HG02759 (cell line): Measurements from ENCODE around the gene BANP.
"Not testable (repeated sequence)": the region's sequence is repeated elsewhere in the genome, so short reads cannot be mapped to it uniquely, and the experiment has no call there.

Experiments used
- ATAC-seq: cut with Tn5 transposase; IDR thresholded peaks from one replicate; pipeline ENCODE4 v1.9.1; 2021; ENCODE audit warnings: mild to moderate bottlenecking, moderate library complexity; ENCODE audit not compliant: unreplicated experiment

The BANP gene

DNA sequence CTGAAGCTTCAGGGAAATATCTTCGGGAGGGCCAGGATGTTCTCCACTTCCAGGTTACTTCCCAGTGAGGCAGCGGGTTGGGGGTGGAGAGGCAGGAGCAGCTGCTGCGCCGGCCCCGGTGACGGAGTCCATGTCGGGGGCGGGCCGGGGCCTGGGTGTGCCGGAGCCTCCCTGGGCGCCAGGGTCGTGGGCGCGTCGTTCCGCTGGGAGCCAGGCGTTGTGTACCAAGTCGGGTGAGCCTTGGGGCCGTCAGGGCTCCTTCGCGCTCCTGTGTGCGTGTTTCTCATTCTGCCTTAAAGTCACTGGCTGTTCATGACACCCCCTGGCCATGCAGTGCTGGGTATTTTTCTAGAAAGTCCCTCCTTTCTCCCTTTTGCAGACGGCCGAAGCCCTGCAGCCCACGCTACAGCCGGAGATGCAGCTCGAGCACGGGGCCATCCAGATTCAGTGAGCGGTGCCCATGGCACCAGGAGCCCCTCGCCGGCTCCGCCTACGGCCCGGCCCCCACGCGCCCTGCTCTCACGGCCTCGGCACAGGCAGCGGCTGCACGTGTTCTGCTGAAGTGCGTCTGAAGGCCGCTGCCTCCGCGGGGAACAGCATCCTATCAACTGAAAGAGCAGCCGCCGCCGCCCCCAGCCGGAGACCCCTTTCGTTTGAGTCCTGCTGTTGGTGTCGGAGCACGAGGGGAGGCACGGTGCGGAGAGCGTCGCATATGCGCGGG lies 125.1 kb downstream of the BANP start:
- ATAC-seq: no peak

DNA sequence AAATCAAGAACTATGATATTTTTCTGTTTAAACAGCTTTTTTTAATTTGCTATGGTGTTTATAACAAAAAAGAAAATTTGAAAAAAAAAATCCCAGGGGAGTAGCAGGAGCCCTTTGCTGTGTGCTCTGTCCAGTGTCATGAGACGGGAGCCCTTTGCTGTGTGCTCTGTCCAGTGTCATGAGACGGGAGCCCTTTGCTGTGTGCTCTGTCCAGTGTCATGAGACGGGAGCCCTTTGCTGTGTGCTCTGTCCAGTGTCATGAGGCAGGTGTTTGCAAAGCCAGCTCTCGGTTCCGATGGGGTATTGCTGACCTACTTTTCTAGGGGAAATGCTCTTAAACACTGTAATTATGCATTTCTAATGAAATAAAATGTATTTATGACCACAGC lies 125.7 kb downstream of the BANP start:
- ATAC-seq: not testable (repeated sequence)

DNA sequence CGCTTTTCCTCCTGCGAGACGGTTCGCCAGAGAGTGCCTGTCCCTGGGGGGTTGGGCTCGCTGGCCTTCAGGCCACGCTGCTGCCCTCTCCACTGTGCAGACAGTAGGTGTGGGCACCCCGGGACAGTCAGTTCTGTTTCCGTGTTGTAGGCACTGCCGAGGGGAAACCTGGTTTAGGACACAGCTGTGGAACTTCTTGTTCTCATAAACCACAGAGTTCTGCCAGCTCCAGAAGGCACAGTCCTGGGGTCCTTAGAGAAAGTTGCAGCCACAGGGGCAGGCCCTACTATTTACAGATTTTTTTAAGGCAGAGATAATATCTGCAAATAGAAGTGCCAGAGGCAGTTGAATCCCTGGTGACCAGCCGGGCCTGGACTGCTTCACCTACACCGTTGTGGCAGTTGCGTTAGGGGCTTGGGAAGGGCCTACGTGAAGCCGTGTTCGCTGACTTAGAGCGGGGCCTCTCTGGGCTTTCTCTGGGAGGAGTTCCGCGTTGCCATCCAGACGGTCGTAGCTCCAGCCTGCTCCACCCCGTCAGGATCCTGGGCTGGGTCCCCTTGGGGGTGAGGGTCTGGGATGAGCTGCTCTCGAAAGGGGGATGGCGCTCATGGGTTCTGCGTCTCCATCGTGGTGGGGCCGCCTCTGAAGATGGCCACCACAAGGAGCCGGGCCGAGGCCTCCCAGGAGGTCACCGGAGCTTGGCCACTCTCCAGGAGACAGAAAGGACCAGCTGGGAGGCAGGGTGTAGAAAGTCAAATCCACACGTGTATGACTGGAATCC lies 126.3 kb downstream of the BANP start:
- ATAC-seq: no peak

DNA sequence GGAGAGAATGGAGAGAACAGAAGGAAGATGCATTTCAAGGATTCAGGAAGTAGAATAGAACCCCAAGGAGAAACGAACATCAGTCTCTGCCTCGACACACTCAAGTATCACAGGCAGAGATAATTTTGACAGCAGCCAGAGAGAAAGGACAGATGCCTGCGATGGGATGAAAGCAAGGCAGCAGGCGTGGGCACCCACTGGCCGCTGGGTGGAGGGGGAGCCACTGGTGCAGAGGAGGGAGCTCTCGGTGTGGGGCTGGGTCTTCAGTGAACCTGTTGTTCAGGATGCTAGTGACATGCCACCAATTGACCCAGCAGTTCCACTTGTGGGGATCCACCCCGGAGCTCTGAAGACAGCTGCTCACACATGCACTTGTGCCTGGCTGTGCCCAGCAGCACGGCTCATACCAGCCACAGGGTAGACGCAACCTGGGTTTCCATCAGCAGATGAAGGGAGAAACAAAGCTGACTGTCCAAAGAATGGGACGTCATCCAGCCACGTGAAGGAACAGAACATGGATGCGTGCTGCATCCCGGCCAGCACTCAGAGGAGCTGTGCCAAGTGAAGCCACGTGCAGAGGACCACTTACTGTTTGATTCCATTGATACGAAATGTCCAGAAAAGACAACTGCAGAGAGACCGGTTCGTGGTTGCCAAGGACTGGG lies 127.0 kb downstream of the BANP start:
- no peak for ATAC-seq

DNA sequence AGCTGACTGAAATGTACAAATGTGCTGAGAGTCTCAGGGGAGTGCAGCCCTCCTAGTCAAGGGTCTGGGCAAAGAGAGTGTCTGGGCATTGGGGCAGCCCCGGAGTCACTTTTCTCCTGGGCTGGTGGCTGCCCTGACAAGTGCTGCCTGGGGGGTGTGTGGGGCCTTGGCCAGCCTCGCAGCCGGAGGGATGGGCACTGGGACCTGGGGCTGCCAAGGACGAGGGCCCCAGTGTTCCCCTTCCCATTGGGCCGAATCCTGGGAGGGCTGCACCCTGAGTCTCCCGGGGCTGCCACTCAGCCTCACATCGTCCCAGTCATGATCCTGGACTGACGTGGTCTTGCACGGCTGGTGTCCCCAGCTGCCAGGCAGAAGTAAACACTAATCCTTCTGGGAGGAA lies 132.3 kb downstream of the BANP start:
- ATAC-seq: no peak

DNA sequence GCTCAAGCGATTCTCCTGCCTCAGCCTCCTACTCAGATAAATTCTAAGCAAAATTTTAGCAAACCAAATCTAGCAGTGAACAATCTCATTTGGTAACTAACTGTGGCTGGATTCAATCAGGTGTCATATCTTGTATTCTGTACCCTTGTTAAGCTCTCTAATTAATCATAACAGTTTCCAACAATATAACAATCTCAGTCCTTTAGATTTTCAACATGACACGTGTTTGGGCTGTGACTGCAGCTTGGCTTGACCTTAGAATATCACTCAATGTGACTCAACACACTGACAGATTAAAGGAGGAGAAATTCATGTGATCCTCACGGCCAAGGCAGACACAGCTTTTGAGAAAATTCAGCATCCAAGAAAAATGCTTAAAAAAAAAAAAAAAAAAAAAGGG lies 133.6 kb downstream of the BANP start:
- ATAC-seq: no peak

DNA sequence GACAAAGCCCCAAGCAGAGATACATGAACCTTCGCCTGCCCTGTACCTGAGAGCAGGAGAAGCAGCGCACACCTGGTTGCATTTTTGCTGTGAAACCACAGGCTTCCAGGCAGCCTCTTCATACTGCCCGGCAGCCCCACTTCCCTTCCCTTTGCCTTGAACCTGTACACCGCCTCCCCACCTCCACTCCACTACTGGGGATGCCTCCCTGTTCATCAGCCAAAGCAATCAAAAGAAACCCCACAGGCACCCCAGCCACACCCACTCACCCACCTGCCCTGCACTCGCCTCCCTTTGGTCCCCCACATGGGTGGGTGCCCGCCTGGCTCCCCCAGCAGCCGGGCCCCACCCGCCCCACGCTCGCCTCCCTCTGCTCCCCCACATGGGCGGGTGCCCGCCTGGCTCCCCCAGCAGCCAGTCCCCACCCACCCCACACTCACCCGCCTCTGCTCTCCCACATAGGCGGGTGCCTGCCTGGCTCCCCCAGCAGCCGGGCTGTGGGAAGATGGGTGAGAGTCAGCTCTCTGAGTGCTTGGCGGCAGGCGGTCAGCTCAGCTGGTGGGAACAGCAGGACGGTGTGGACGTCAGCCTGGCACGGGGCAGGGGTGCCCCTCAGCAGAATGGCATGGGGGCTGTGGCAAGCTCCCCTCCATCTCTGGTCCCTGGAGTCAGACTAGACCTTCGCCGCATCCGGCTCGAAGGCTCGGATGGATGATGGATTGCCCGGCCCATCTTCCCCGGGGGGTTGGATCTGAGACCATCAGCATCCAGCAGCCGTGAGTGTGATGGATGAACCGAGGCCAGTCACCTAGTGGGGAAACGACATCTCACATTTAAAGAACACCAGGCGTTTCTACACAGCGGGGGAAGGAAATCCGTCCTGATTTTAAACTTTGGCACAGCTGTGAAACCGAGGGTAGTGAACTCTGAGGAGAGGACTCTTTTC lies 135.6 kb downstream of the BANP start:
- ATAC-seq: no peak

DNA sequence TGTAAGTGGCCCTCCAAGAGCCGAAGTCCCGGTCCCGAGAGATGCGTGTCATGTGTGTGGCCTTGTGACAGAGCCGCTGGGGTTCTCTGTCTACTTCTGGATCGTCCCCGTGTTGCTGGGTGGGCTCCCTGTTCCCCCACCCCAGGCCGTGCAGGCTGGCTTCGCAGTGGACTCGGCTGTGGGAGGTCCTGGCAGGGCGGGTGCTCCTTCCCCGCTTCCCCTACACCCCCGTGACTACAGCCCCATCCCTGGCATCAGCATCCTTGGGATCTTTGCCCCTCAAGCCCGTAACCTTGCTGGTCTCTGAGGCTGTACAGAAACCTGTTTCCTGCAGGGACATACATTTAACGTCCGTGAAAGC lies 136.3 kb downstream of the BANP start:
- ATAC-seq: no peak

DNA sequence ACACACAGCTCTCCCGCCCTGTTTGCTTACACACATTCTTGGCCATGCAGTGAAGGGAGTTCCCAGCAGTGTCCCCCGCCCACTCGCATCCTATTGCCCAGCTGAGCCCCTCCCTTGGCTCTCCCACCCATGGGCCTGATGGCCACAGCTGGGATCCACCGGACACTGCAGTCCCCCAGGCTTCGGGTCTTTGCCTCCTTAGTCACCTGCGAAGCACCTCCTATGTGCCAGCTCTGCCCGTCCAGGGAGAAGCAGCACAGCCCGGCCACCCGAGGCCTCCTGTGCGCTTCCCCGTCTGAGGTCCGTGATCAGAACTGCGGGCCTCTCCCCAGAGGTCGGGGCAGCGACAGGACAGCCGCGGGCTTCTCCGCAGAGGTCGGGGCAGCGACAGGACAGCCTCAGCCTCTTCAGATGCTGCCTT lies 136.9 kb downstream of the BANP start:
- no peak for ATAC-seq

DNA sequence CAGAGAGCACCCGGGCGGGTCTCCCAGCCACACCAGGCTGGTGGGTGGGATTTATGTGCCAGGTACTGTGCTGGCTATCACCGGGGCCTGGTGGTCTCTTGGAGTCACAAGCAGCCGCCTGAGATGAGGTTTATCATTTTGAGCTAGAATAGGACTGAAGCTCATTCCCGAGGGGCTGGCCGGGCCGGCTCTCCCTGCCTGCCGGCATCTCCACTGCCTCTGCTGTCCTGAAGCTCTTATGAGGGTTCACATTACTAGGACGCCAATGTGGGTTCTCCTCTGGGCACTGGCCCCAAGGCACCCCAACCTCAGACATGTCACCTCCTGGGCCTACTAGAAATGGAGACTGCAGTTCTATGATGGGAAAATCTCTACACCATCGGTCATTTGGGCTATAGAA lies 137.4 kb downstream of the BANP start:
- not testable (repeated sequence) for ATAC-seq

DNA sequence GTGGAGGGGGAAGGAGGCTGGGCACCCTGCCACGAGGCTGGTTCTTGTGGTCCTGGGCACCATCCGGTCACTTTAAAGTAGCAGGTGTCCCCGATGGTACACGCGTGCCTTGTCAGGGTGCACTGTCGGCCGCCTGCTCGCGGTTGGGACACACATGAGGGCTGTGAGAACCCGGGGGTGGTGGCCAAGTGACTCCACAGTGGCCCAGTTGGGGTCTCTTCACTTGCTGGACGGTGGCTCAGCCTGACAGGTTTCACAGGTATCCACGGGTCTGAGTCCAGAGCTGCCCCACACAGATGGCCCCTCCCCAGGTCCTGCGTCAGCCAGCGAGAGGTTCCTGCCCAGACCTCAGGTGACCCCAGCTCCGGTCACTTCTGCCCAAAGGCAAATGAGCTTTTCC lies 137.8 kb downstream of the BANP start:
- ATAC-seq: not testable (repeated sequence)

DNA sequence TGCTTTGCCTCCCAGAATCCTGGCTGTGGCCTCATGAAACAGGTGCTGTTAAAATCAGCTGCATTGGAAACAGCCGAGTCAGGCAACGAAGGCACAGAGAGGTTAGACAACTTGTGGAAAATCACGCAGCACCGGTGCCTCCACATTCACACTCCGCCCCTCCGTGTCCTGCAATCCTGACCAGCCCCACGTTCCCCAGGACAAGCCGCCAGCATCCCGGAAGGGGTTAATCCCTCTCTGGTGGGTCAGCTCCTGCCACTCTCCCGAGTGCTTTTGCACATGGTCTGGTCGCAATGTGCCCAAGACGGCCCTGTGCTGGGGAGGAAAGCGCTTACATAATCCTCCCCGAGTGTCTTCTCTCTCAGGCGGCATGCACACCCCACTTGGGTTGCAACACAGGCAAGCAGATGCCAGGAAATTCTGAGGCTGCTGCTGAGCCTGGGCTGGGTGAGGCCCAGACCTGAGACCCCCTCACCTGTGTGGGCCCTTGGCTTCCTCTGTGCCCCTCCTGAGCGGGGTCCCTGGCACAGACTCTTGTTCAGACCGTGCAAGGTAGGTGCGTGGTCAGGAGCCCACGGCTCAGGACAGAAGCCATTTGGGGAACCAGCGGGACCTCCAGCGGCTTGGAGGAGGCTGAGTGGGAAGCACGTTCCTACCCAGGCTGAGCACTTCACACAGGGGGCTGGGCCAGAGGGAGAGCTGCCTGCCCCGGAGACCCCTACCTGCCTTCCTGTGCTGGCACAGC lies 138.6 kb downstream of the BANP start:
- not testable (repeated sequence) for ATAC-seq

DNA sequence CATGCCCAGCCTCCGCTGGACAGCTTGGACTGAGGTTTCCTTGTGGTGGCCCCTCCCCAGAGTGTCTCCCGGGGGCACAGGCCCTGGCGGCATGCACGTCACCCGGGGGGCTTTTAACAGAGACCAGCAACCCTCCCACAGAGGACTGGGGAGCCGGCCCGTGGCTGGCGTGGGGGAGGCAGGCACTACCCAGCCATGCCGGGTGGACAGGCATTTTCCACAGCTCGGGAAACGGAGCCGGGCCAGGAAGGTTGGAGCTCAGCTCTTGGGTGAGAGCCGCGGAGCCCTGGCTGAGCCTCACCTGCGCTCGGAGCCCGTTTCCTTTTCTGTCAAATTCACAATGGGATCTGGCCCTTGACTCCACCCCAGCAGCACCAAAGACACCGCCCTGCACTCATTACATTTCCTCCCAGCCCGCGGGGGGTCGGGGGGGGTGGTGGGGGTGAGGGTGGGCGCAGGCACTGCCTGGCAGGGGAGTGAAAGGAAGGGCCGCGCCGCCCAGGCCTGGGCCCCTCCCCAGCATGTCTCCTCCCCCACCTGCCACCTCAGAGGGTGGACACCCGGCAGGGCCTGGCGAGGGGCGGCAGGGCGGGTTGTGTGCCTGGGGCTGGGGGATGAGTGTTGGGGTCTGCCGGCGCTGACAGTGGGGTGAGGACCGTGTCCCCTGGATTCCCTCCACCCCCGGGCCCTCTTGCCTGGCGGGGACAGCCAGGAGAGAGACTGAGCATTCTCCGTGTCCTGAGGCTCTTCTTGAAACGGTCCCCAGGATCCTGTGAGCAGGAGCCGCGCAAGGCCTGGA lies 139.3 kb downstream of the BANP start:
- ATAC-seq: not testable (repeated sequence)

DNA sequence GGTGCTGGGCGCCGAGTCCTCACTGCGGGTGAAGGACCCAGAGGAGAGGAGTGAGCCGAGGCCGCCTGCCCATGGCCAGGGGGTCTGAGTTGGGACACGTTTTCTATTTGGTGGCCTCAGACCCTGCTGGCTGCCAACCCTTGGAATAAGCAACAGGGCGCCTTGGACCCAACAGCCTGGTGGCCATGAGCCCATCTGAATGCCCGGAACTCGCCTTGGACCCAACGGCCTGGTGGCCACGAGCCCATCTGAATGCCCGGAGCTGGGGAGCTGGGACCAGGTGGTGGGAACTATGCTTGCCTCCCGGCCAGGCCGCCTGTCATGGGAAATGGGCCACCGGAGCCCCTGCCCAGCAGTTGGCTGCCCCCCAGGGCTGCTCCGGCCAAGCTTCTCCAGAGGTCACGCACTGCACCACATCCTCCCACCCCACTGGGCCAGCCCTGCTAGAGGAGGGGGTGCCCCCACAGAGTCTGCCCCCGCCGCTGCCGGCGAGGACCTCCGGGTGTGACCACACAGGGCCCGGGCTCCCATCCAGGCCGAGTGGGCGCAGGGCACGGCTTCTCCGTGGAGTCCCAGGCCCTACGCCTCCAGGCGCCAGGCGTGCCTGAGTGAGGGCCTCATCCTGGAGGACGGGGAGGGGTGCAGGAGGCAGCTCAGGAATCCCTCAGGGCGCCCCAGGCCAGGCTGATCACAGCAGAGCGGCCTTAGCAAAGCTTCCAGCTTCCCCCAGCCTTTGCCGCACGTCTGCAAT lies 140.2 kb downstream of the BANP start:
- not testable (repeated sequence) for ATAC-seq

DNA sequence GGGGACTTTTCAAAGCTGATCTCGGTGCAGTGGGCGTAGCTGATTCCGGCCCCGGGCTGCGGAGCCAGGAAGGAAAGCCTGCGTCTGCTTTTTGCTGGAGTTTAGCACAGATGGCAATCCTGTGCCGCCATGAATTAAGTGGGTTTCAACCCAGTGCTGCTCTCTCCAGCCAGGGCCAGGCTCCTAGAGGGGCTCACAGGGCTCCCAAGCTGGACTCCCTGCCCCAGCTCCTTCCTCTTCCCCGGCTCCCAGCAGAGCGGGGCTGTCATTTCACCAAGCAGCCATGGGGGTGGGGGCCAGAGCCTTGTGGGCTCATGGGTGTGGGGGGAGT lies 140.7 kb downstream of the BANP start:
- not testable (repeated sequence) for ATAC-seq

DNA sequence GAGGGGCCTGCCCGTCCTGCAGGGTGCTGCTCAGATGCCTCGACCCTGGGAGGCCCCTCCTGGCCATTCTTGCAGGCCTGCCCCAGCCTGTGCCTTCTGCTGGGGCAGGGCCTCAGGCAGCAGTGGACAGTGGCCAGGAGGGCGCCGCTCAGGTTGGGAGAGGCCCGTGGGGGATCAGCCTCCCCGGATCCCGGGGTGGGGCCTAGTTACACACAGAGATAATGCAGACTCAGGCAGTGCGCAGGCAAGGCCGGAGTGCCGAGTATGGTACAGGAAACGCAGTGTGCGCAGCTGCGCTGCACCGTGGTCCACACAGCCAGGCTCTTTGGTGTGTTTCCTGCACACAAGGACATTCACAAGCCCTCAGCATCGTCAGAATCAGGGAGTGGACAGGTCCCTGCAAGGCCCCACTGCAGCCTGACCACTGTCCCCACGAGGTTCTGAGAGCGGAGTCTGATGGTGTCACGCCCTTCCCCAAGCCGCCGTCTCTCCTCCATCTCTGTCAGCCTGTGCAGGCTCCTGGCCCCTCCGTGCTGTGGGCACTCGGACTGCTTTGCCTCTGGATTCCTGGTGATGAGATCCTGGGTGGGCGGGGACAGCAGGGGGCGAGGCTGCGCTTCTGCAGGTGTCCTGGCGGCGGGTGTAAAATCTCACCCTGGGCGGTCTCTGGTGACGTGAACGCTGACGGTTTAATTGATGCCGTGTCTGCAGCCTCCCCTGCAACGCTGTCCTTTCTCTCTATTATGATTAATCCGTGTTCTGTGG lies 141.7 kb downstream of the BANP start:
- ATAC-seq: not testable (repeated sequence)

DNA sequence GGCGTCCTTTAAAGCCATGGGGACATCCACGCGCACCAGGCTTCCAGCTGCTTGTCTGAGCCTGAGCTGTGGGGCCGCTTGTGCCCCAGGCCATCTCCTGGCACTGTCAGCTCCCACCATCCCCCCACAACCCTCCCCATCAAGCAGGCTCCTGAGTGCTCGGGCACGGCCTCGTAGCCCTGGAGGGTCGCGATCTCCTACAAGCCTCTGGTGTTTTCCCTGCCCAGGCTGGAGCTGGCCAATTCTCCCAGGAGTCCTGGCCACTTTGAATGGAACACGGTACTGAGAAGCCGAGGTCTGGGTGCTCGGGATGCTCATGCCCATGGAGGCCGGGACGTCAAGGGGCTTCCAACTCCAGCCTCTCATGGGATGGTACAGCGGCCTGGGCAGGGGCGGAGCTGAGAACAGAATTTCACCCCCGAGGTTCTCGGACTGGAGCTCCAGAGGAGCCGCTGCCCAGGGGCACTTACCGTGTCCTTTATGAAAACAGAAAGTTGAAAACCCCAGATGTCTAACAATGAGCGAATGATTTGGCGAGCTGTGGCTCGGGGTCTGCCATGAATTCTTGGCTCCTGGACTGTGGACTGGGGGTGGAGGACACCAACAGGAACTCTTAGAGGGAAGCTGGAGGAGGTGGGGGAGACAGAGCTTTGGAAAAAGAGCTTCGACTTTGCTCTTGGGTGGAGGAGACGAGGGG lies 142.5 kb downstream of the BANP start:
- not testable (repeated sequence) for ATAC-seq

DNA sequence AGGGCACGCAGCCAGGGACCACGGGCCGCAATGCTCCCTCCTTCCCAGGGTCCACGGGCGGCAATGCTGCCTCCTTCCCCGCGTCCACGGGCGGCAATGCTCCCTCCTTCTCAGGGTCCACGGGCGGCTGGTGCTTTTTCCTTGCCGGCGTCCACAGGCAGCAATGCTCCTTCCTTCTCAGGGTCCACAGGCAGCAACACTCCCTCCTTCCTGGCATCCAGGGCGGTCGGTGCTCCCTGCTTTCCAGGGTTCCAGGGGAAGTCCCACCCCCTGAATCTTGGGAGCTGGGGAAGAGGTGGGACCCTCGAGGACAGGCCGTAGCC lies 143.0 kb downstream of the BANP start:
- not testable (repeated sequence) for ATAC-seq
